IPS-15b (cell line): ENCODE measurements around the gene EOLA1.
"Not testable (repeated sequence)": the region's sequence is repeated elsewhere in the genome, so short reads cannot be mapped to it uniquely, and the experiment has no call there.

Experiments used
- H3K27me3 ChIP-seq: one replicate; pipeline ENCODE4 v1.6.1; 2013; ENCODE audit warnings: low read length; ENCODE audit not compliant: control insufficient read depth, insufficient read depth
- H3K36me3 ChIP-seq: one replicate; pipeline ENCODE4 v1.6.1; 2013; ENCODE audit warnings: low read length; ENCODE audit not compliant: control insufficient read depth, insufficient read depth
- H3K4me1 ChIP-seq: one replicate; pipeline ENCODE4 v1.6.1; 2013; ENCODE audit warnings: mild to moderate bottlenecking, low read length; ENCODE audit not compliant: control insufficient read depth, insufficient read depth
- H3K4me3 ChIP-seq: one replicate; pipeline ENCODE4 v1.5.1; 2013; ENCODE audit warnings: low read depth, low read length
- H3K9ac ChIP-seq: one replicate; pipeline ENCODE4 v1.6.1; 2013; ENCODE audit warnings: low read depth, mild to moderate bottlenecking, low read length
- H3K9me3 ChIP-seq: one replicate; pipeline ENCODE4 v1.6.1; 2013; ENCODE audit warnings: mild to moderate bottlenecking, low read length; ENCODE audit not compliant: control insufficient read depth, insufficient read depth

EOLA1 gene

DNA sequence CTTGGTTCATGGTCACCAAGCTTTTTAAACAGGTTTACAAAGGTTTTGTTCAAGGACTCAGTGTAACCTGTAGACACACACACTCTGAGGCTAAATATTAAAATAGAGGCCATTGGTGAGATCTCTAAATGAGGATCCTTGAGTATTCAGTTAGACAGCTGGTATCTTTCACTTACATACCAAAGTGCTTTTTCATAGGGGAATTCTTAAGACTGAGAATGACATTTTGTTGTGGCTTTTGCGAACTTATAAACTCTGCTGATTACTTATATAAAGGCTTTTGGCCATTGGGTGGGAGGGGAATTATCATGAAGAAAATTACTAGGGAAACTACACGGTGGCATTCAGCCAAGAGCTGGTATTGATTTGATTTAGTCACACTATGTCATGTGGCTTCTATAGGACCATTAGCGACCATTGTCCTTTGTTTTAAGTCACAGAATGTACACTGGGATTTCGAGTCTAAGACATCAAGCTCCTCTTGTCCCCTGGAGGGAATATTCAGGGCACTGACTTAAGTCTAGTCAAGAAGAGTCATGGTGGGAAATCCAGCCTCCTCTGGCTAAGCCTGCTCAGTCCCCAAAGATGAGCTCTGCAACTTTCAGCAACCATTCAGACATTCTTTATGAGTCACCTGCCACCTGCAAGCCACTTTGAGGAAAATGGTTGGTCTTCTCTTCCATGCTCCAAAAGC lies 10.6 kb downstream of the EOLA1 start:
- H3K27me3 ChIP-seq, result not testable (repeated sequence)

DNA sequence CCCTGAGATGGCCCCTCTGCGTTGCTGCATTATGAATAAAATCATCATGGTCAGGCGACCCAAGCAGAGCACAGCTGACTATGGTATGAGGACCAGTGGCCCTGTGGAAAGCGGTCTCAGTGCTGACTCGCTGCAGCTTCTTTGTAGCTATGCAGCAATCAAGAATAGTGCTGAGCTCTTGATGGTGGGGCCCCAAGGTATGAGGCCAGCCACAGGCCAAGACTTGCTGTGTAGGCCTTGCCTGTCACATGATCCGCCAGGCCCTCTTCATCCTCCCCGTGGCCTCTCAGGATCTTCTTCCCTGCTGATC lies 11.1 kb downstream of the EOLA1 start:
- H3K36me3 ChIP-seq, H3K4me1 ChIP-seq, H3K9me3 ChIP-seq, H3K27me3 ChIP-seq, H3K4me3 ChIP-seq, H3K9ac ChIP-seq: not testable (repeated sequence)

More for the DNA sequence above, 10.6 kb downstream of the EOLA1 start:
- not testable (repeated sequence) for H3K9ac ChIP-seq, H3K9me3 ChIP-seq, H3K4me1 ChIP-seq, H3K36me3 ChIP-seq, H3K4me3 ChIP-seq

DNA sequence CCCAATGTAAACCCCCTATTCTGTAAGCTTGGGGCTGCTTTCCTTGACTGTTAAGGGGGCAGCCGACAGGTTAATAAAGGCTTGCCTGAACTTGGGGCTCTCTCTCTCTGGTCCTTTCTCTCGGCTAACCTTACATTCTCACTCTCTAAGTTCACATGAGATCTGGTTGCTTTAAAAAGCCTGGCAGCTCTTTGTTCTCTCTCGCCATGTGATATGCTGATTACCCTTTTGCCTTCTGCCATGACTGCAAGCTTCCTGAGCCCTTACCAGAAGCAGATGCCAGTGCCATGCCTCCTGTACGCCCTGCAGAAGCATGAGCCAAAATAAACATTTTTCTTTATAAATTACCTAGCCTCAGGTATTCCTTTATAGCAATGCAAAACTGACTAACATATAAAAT lies 14.4 kb downstream of the EOLA1 start:
- H3K36me3 ChIP-seq, H3K4me3 ChIP-seq, H3K4me1 ChIP-seq, H3K9me3 ChIP-seq, H3K27me3 ChIP-seq, H3K9ac ChIP-seq: not testable (repeated sequence)

- H3K27me3 ChIP-seq, result no peaks in the 10 kb centered on the region
- no peak overlapping the region for H3K9ac ChIP-seq
- H3K9me3 ChIP-seq, result peaks cover 6% of the 10 kb centered on the region
- no peaks in the 10 kb centered on the region for H3K4me1 ChIP-seq
- no peak overlapping the region for H3K4me3 ChIP-seq
- no peaks in the 10 kb centered on the region for H3K36me3 ChIP-seq
Measured at GRCh38 chrX:149563359-149563758, 22.5 kb downstream of the EOLA1 start.

GRCh38 chrX:149567621-149568417 lies 27.0 kb downstream of the EOLA1 start:
- Histone ChIP-seq H3K9ac (no peak overlapping the region), H3K27me3 (no peaks in the 10 kb centered on the region), H3K36me3 (no peaks in the 10 kb centered on the region), H3K4me1 (no peaks in the 10 kb centered on the region), H3K4me3 (no peak overlapping the region), H3K9me3 (peaks cover 6% of the 10 kb centered on the region)

GRCh38 chrX:149568701-149569296 lies 28.0 kb downstream of the EOLA1 start:
- Histone ChIP-seq H3K4me1 (no peaks in the 10 kb centered on the region), H3K9ac (no peak overlapping the region), H3K36me3 (no peaks in the 10 kb centered on the region), H3K27me3 (no peaks in the 10 kb centered on the region), H3K4me3 (no peak overlapping the region), H3K9me3 (no peaks in the 10 kb centered on the region)

DNA sequence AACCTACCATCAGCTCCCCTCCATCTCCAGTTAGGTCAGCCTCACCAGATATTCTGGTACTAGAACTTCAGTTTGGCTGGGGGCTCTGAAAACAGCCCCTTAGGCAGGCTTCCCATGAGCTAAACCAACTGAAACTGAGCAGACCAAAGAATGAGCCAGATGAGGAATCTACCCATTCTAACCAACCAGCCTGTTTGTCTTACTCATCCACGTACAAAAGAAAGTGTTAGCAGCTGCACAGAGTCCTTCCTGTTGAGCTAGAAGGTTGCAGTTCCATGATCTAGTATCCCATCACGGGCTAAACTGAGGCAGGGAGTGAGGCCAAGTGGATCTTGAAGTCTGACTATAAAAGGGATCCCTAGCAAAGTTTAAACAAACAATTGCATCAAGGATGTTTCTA lies 29.0 kb downstream of the EOLA1 start:
- Histone ChIP-seq H3K4me3 (no peak overlapping the region), H3K9me3 (no peaks in the 10 kb centered on the region), H3K27me3 (no peaks in the 10 kb centered on the region), H3K36me3 (no peaks in the 10 kb centered on the region), H3K4me1 (no peaks in the 10 kb centered on the region), H3K9ac (no peak overlapping the region)

DNA sequence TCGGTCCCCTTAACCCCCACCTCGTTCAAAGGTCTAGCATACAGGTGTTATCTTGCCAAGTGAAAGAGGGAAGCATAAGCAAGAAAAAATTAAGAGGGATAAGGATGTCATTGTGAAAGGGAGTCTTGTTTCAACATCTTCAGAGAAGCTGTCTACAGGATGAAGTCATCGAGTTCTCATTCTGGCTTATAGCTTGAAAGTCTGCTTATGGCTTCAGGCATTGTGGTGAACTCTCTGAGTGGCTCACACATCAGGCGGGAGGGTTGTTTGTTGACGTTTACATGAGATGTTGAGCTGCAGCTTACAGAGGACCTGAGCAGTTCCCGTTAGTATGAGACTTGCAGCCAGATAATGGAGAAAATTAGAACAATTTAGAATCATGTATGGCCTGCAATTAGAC lies 29.9 kb downstream of the EOLA1 start:
- Histone ChIP-seq H3K27me3 (no peaks in the 10 kb centered on the region), H3K9me3 (no peaks in the 10 kb centered on the region), H3K4me3 (no peak overlapping the region), H3K9ac (no peak overlapping the region), H3K36me3 (no peaks in the 10 kb centered on the region), H3K4me1 (no peaks in the 10 kb centered on the region)

GRCh38 chrX:149571770-149572169 lies 31.0 kb downstream of the EOLA1 start:
- Histone ChIP-seq H3K4me1 (no peaks in the 10 kb centered on the region), H3K36me3 (no peaks in the 10 kb centered on the region), H3K4me3 (no peak overlapping the region), H3K9ac (no peak overlapping the region), H3K9me3 (no peaks in the 10 kb centered on the region), H3K27me3 (no peaks in the 10 kb centered on the region)

- Histone ChIP-seq H3K9ac (no peak overlapping the region), H3K36me3 (no peaks in the 10 kb centered on the region), H3K27me3 (no peaks in the 10 kb centered on the region), H3K4me1 (no peaks in the 10 kb centered on the region), H3K4me3 (no peak overlapping the region), H3K9me3 (no peaks in the 10 kb centered on the region)
Measured at GRCh38 chrX:149572743-149573142, 31.9 kb downstream of the EOLA1 start.

GRCh38 chrX:149573456-149573855 lies 32.6 kb downstream of the EOLA1 start:
- not testable (repeated sequence) for H3K4me1 ChIP-seq, H3K9me3 ChIP-seq, H3K4me3 ChIP-seq, H3K36me3 ChIP-seq, H3K9ac ChIP-seq, H3K27me3 ChIP-seq

DNA sequence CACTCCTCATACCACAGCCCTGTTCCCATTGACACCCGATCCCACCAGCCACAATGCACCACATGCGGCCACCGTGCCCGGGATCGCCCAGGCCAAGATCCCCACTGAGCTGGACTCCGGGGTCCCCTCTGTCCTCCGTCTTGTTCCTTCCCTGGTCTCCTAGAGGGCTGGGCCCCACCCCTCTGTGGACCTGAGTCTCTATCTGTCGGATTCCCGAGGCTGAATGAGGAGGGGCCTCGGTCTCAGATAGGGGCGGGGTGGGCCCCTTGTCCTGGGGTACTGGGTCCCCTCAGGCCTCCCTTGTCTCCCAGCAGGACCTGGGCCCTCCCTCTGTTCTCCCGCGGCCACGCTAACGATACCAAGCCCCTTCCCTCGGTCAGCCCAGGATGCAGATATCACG lies 44.8 kb downstream of the EOLA1 start:
- H3K4me3 ChIP-seq, H3K9me3 ChIP-seq: not testable (repeated sequence)

More for the DNA sequence above, 44.8 kb downstream of the EOLA1 start:
- H3K36me3 ChIP-seq, H3K9ac ChIP-seq, H3K27me3 ChIP-seq, H3K4me1 ChIP-seq: not testable (repeated sequence)
